Esophagus muscularis mucosa (tissue), 4 donors: Measurements from ENCODE around the gene ATP11A. TPM values are rescaled to one million over a fixed set of nuclear protein-coding genes. Genes with fewer than 3 reads are reported as not detected.

Source experiments
- DNase-seq: peaks from one replicate; pipeline ENCODE4 v3.0.0-alpha.2; 2017; ENCODE audit errors: extremely low spot score
- H3K27ac ChIP-seq, 4 donors: fragments of 200-600 bp; sonication (generic); replicated peaks in 1 of 4; 1 replicate in 3 of 4; 2 replicates in 1 of 4; pipeline ENCODE4 v1.5.1; 2016 to 2019; ENCODE audit warnings: mild to moderate bottlenecking in 1 of 4
- H3K27me3 ChIP-seq, 4 donors: fragments of 200-600 bp; sonication (generic); one replicate each; pipeline versions ENCODE4 v1.5.1 to v1.6.0; 2016 to 2019
- H3K36me3 ChIP-seq, 4 donors: fragments of 200-600 bp; sonication (generic); one replicate each; pipeline ENCODE4 v1.5.1; 2016 to 2019
- H3K4me1 ChIP-seq, 4 donors: fragments of 200-600 bp; sonication (generic); one replicate each; pipeline ENCODE4 v1.5.1; 2016 to 2019
- H3K4me3 ChIP-seq, 4 donors: fragments of 200-600 bp; sonication (generic); 1 replicate in 2 of 4; 2 replicates in 2 of 4; pipeline ENCODE4 v1.5.1; 2016 to 2019; ENCODE audit warnings: mild to moderate bottlenecking in 4 of 4, moderate library complexity in 1 of 4
- H3K9me3 ChIP-seq, 4 donors: fragments of 200-600 bp; sonication (generic); 1 replicate in 3 of 4; 2 replicates in 1 of 4; pipeline ENCODE4 v1.5.1; 2016 to 2019
- CTCF ChIP-seq, 3 experiments: fragments of 200-600 bp in 2 of 3; fragments of 450-650 bp in 1 of 3; sonication (generic) in 2 of 3; IDR thresholded peaks; one replicate each; pipeline ENCODE4 v1.5.1; 2017 to 2019; ENCODE audit warnings: antibody characterized with exemption in 3 of 3, mild to moderate bottlenecking in 2 of 3, moderate library complexity in 1 of 3
- EP300 ChIP-seq: sonication (generic); formaldehyde crosslinking; IDR thresholded peaks from one replicate; pipeline ENCODE4 v1.6.1; 2017; ENCODE audit warnings: antibody characterized with exemption
- POLR2A ChIP-seq: fragments of 450-650 bp; IDR thresholded peaks from one replicate; pipeline ENCODE4 v1.6.1; 2017; ENCODE audit warnings: antibody characterized with exemption, moderate library complexity, mild to moderate bottlenecking, low read depth
- POLR2AphosphoS5 ChIP-seq, 2 donors: sonication (generic); formaldehyde crosslinking; IDR thresholded peaks; one replicate each; pipeline ENCODE4 v1.6.1; 2017; ENCODE audit warnings: antibody characterized with exemption in 2 of 2
- WGBS: methylation state at CpG from one replicate; pipeline ENCODE4 v1.1.5; 2018; 5-methylcytosine and 5-hydroxymethylcytosine counted together
- intact Hi-C: fragments of 100-400 bp; cut with DNase I; formaldehyde crosslinking; loops from one replicate; pipeline ENCODE4 v1.15.1; 2023
- total RNA-seq, 4 donors: library from RNA; depleted of rRNA; stranded (reverse); fragments of >200 nt; gene quantifications; one replicate each; pipeline versions ENCODE4 v1.1.0 to v1.2.1, GENCODE V29; 2016

ATP11A gene
- total RNA-seq, 4 donors from 2014 or later, result 11.2 to 27.8 (median 14.3) TPM

DNA sequence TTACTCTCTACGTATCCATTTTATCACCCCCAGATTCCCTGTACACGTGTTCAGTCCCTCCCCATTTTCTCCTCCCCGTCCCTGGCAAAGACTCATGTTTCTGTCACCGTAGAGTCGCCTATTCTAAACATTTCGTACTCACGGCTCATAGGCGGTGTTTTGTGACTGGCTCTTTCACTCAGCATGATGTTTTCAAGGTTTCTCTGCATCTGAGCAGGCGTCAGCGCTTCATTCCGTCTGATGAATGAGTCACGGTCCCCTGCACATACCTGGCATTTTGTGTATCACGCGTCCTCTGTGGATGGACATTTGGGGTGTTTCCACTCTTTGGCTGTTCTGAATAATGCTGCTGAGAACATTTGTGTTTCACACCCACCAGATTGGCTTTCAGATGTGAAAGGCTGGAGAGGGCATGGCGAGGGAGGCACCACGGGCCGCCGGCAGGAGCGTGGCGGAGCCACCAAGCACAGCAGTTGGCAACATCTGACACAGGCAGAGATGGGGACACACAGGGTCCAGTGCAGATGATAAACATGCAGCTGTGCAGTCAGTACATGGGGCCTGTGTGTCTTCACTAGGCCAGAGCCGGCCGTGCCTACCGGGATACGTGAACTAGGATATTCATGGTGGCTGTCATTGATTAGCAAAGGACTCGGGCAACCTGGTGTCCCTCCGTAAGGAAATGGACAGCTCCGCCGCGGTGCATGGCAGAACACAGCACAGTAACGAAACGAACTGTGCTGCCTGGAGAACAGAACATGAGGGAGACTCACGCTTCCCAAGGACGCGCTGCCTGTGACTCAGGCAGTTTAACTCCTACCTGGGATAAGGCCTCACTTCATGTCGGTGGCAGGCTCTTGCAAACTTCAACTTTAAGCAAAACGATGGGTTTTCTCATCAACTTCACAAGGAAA is 117.2 kb downstream of the ATP11A start:
- peaks cover 0 to 6% (median 0%) of the 10 kb centered on the region in 4 donors for H3K4me1 ChIP-seq
- H3K27me3 ChIP-seq, result no peaks in the 10 kb centered on the region
- H3K4me3 ChIP-seq, result no peak overlapping the region
- H3K36me3 ChIP-seq, result peaks cover 0 to 52% (median 29%) of the 10 kb centered on the region in 4 donors
- H3K9me3 ChIP-seq, result no peaks in the 10 kb centered on the region
- 79% methylated on average over 36 of the region's 36 CpGs for WGBS
- no peak for DNase-seq
- H3K27ac ChIP-seq, result peak overlapping the region in 1 of 4 donors; percentile 14
- no peak for TF ChIP-seq EP300
- TF ChIP-seq POLR2AphosphoS5 (IDR thresholded peaks at IDR 0.05), result peak; percentile 18 to 20
- no peak for TF ChIP-seq CTCF (IDR thresholded peaks at IDR 0.05)
- intact Hi-C loops, result no loop called here

- Histone ChIP-seq H3K27me3 (no peaks in the 10 kb centered on the region), H3K4me1 (peaks cover 0 to 6% (median 0%) of the 10 kb centered on the region in 4 donors), H3K9me3 (no peaks in the 10 kb centered on the region), H3K36me3 (peaks cover 0 to 59% (median 31%) of the 10 kb centered on the region in 4 donors), H3K4me3 (no peak overlapping the region), H3K27ac (no peak overlapping the region)
- 94% methylated on average over 22 of the region's 24 CpGs for WGBS
- TF ChIP-seq POLR2AphosphoS5 (IDR thresholded peaks at IDR 0.05) (no peak), POLR2A (no peak), EP300 (no peak), CTCF (IDR thresholded peaks at IDR 0.05) (no peak)
- intact Hi-C loops, result no loop called here
- DNase-seq, result no peak
These were observed 118.0 kb downstream of the ATP11A start for GRCh38 chr13:112807653-112808376.

- Histone ChIP-seq H3K4me3 (no peak overlapping the region), H3K9me3 (no peaks in the 10 kb centered on the region), H3K27me3 (no peaks in the 10 kb centered on the region), H3K27ac (no peak overlapping the region), H3K36me3 (peaks cover 0 to 63% (median 33%) of the 10 kb centered on the region in 4 donors), H3K4me1 (peaks cover 0 to 6% (median 0%) of the 10 kb centered on the region in 4 donors)
- no peak for DNase-seq
- no peak for TF ChIP-seq CTCF (IDR thresholded peaks at IDR 0.05)
- TF ChIP-seq EP300, result no peak
- TF ChIP-seq POLR2AphosphoS5 (IDR thresholded peaks at IDR 0.05), result no peak
- TF ChIP-seq POLR2A, result no peak
- WGBS, result 93% methylated on average over 26 of the region's 26 CpGs
- intact Hi-C loops, result no loop called here
These were observed 118.7 kb downstream of the ATP11A start for GRCh38 chr13:112808377-112809140.

DNA sequence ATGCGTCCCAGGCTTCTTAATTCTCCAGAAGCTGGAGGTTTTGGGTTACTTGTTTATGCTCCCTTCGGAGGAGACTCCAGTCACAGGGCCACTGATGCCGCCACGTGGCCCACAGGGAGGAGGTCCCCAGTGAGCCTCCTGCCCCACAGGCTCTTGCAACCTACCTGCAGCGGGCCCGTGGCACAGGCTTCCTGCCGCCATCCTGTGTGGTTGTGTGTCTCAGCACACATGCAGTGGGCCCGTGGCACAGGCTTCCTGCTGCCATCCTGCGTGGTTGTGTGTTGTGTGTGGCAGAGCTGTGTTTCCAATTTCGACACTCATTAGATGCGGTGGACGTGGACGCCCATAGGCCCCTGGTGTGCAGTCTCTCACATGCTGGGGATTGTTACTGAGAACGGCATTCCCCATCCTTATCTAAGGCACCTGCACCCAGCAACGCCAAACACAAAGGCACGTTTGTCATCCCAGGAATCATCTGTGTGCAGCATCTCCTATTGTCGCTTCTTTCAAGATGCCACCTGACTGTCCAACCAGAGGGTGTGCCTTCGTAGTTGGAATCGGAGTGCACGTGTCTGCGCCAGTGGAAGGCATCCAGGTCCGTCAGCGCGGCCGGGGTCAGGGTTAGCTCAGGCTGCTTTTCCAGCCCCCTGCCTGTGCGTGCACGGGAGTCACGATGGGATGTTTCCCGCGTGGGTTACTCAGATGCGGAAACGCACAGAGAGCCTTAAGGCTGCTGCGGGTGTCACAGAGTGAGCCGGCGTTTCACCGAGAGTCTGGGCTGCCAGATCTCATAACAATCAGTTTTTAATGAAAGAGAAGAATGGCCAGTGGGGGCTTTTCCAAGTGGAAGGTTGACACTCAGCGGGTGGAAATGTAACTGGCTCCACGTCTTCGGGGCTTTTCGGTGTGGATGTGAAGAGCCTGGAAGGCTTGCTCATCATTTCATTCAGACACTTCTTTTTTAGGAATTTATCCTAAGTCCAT is 119.8 kb downstream of the ATP11A start:
- peaks cover 0 to 72% (median 34%) of the 10 kb centered on the region in 4 donors for H3K36me3 ChIP-seq
- intact Hi-C loops, result no loop called here
- H3K9me3 ChIP-seq, result no peaks in the 10 kb centered on the region
- TF ChIP-seq POLR2A (no peak), POLR2AphosphoS5 (IDR thresholded peaks at IDR 0.05) (no peak), EP300 (no peak), CTCF (IDR thresholded peaks at IDR 0.05) (no peak)
- peaks cover 0 to 6% (median 0%) of the 10 kb centered on the region in 4 donors for H3K4me1 ChIP-seq
- no peak for DNase-seq
- H3K4me3 ChIP-seq, result no peak overlapping the region
- H3K27ac ChIP-seq, result no peak overlapping the region
- 96% methylated on average over 37 of the region's 40 CpGs for WGBS
- no peaks in the 10 kb centered on the region for H3K27me3 ChIP-seq
